Right kidney (tissue), 1 donor: ENCODE results near the gene PRLR.
"Not testable (repeated sequence)": the region's sequence is repeated elsewhere in the genome, so short reads cannot be mapped to it uniquely, and the experiment has no call there.

ENCODE experiments used
- DNase-seq: peaks from one replicate; pipeline ENCODE4 v3.0.0-alpha.2; 2016

Gene PRLR

GRCh38 chr5:35198686-35199085, 31.6 kb downstream of the PRLR start:
- DNase-seq, result peak; percentile 60

- DNase-seq, result peak; percentile 52
Measured at GRCh38 chr5:35198075-35198474, 32.2 kb downstream of the PRLR start.

- no peak for DNase-seq
Measured at GRCh38 chr5:35197351-35197750, 32.9 kb downstream of the PRLR start.

GRCh38 chr5:35195472-35195852, 34.8 kb downstream of the PRLR start:
- no peak for DNase-seq

GRCh38 chr5:35194635-35195471, 35.4 kb downstream of the PRLR start:
- no peak for DNase-seq

GRCh38 chr5:35192506-35192905, 37.8 kb downstream of the PRLR start:
- no peak for DNase-seq

GRCh38 chr5:35189801-35190200, 40.5 kb downstream of the PRLR start:
- DNase-seq, result not testable (repeated sequence)

GRCh38 chr5:35188031-35188457, 42.2 kb downstream of the PRLR start:
- DNase-seq, result no peak

- not testable (repeated sequence) for DNase-seq
Measured at GRCh38 chr5:35187621-35188020, 42.7 kb downstream of the PRLR start.

GRCh38 chr5:35186749-35187148, 43.5 kb downstream of the PRLR start:
- no peak for DNase-seq

- DNase-seq, result no peak
Measured at GRCh38 chr5:35185518-35185917, 44.8 kb downstream of the PRLR start.

- DNase-seq, result no peak
Measured at GRCh38 chr5:35183556-35183955, 46.7 kb downstream of the PRLR start.

- DNase-seq, result no peak
Measured at GRCh38 chr5:35182910-35183535, 47.3 kb downstream of the PRLR start.

GRCh38 chr5:35182486-35182885, 47.8 kb downstream of the PRLR start:
- no peak for DNase-seq

GRCh38 chr5:35180046-35180445, 50.2 kb downstream of the PRLR start:
- DNase-seq, result no peak

GRCh38 chr5:35177783-35178182, 52.5 kb downstream of the PRLR start:
- DNase-seq, result no peak

- no peak for DNase-seq
Measured at GRCh38 chr5:35172533-35172932, 57.8 kb downstream of the PRLR start.

- DNase-seq, result no peak
Measured at GRCh38 chr5:35171991-35172390, 58.3 kb downstream of the PRLR start.

GRCh38 chr5:35171078-35171477, 59.2 kb downstream of the PRLR start:
- no peak for DNase-seq

GRCh38 chr5:35166043-35166442, 64.2 kb downstream of the PRLR start:
- no peak for DNase-seq

- no peak for DNase-seq
Measured at GRCh38 chr5:35164860-35165542, 65.3 kb downstream of the PRLR start.

GRCh38 chr5:35163710-35164033, 66.6 kb downstream of the PRLR start:
- DNase-seq, result no peak
